Measurements from ENCODE around the gene FBXW7. TPM values are rescaled to one million over a fixed set of nuclear protein-coding genes. Genes with fewer than 3 reads are reported as not detected.

FBXW7 gene
- total RNA-seq, 6 experiments from 2014 or later: 17.4 to 26.1 (median 19.5) TPM

- peaks cover 50% of the 10 kb centered on the region for H3K36me3 Mint-ChIP-seq (ENCODE audit: low read depth)
- no peaks in the 10 kb centered on the region for H3K27me3 Mint-ChIP-seq (ENCODE audit: insufficient read depth)
- H3K4me3 Mint-ChIP-seq: no peak overlapping the region
- DNase-seq: no peak
- no peak for TF ChIP-seq CTCF (IDR thresholded peaks at IDR 0.05)
- peaks cover 15% of the 10 kb centered on the region for H3K4me1 Mint-ChIP-seq (ENCODE audit: low read depth)
- H3K27ac Mint-ChIP-seq: no peak overlapping the region
- no peaks in the 10 kb centered on the region for H3K9me3 Mint-ChIP-seq
Measured at GRCh38 chr4:152323221-152323620, 212.7 kb downstream of the FBXW7 start.

- Mint-ChIP-seq H3K9me3 (no peaks in the 10 kb centered on the region), H3K4me3 (no peak overlapping the region), H3K36me3 (ENCODE audit: low read depth) (peaks cover 50% of the 10 kb centered on the region), H3K4me1 (ENCODE audit: low read depth) (peaks cover 15% of the 10 kb centered on the region), H3K27ac (no peak overlapping the region), H3K27me3 (ENCODE audit: insufficient read depth) (no peaks in the 10 kb centered on the region)
- no peak for DNase-seq
- TF ChIP-seq CTCF (IDR thresholded peaks at IDR 0.05): no peak
Measured at GRCh38 chr4:152322656-152323055, 213.2 kb downstream of the FBXW7 start.

GRCh38 chr4:152321923-152322322, 214.0 kb downstream of the FBXW7 start:
- Mint-ChIP-seq H3K27ac (no peak overlapping the region), H3K36me3 (ENCODE audit: low read depth) (peaks cover 43% of the 10 kb centered on the region)

GRCh38 chr4:152321398-152321797, 214.5 kb downstream of the FBXW7 start:
- peaks cover 24% of the 10 kb centered on the region for H3K4me1 Mint-ChIP-seq (ENCODE audit: low read depth)
- no peak for DNase-seq

More at GRCh38 chr4:152321923-152322322, 214.0 kb downstream of the FBXW7 start:
- DNase-seq: no peak
- no peak overlapping the region for H3K4me3 Mint-ChIP-seq
- H3K4me1 Mint-ChIP-seq (ENCODE audit: low read depth): peaks cover 20% of the 10 kb centered on the region
- TF ChIP-seq CTCF (IDR thresholded peaks at IDR 0.05): peak; percentile 55; the same call in 1 of the 2 replicates
- H3K27me3 Mint-ChIP-seq (ENCODE audit: insufficient read depth): no peaks in the 10 kb centered on the region
- H3K9me3 Mint-ChIP-seq: no peaks in the 10 kb centered on the region

GRCh38 chr4:152316969-152317368, 218.9 kb downstream of the FBXW7 start:
- no peaks in the 10 kb centered on the region for H3K27me3 Mint-ChIP-seq (ENCODE audit: insufficient read depth)
- DNase-seq: peak; percentile 53
- H3K9me3 Mint-ChIP-seq: no peaks in the 10 kb centered on the region
- peaks cover 19% of the 10 kb centered on the region for H3K4me1 Mint-ChIP-seq (ENCODE audit: low read depth)
- TF ChIP-seq CTCF (IDR thresholded peaks at IDR 0.05): no peak
- H3K27ac Mint-ChIP-seq: no peak overlapping the region
- H3K4me3 Mint-ChIP-seq: no peak overlapping the region
- peaks cover 20% of the 10 kb centered on the region for H3K36me3 Mint-ChIP-seq (ENCODE audit: low read depth)

More at GRCh38 chr4:152321398-152321797, 214.5 kb downstream of the FBXW7 start:
- no peak for TF ChIP-seq CTCF (IDR thresholded peaks at IDR 0.05)
- Mint-ChIP-seq H3K27me3 (ENCODE audit: insufficient read depth) (no peaks in the 10 kb centered on the region), H3K4me3 (no peak overlapping the region), H3K9me3 (no peaks in the 10 kb centered on the region), H3K27ac (no peak overlapping the region), H3K36me3 (ENCODE audit: low read depth) (peaks cover 43% of the 10 kb centered on the region)

- TF ChIP-seq CTCF (IDR thresholded peaks at IDR 0.05): no peak
- H3K4me3 Mint-ChIP-seq: peak overlapping the region; percentile 63
- H3K36me3 Mint-ChIP-seq (ENCODE audit: low read depth): 0 out of 2 replicates have a peak, but pooled peaks cover 3% of the 10 kb centered on the region
- H3K9me3 Mint-ChIP-seq: no peaks in the 10 kb centered on the region
- peak overlapping the region; percentile 75 for H3K27ac Mint-ChIP-seq
- H3K27me3 Mint-ChIP-seq (ENCODE audit: insufficient read depth): peaks cover 2% of the 10 kb centered on the region; the same call in 1 of the 2 replicates
- H3K4me1 Mint-ChIP-seq (ENCODE audit: low read depth): peaks cover 28% of the 10 kb centered on the region
- peak; percentile 88 for DNase-seq
Measured at GRCh38 chr4:152310257-152310656, 225.6 kb downstream of the FBXW7 start.
